ENCODE measurements around the gene PRDM11.

The PRDM11 gene

DNA sequence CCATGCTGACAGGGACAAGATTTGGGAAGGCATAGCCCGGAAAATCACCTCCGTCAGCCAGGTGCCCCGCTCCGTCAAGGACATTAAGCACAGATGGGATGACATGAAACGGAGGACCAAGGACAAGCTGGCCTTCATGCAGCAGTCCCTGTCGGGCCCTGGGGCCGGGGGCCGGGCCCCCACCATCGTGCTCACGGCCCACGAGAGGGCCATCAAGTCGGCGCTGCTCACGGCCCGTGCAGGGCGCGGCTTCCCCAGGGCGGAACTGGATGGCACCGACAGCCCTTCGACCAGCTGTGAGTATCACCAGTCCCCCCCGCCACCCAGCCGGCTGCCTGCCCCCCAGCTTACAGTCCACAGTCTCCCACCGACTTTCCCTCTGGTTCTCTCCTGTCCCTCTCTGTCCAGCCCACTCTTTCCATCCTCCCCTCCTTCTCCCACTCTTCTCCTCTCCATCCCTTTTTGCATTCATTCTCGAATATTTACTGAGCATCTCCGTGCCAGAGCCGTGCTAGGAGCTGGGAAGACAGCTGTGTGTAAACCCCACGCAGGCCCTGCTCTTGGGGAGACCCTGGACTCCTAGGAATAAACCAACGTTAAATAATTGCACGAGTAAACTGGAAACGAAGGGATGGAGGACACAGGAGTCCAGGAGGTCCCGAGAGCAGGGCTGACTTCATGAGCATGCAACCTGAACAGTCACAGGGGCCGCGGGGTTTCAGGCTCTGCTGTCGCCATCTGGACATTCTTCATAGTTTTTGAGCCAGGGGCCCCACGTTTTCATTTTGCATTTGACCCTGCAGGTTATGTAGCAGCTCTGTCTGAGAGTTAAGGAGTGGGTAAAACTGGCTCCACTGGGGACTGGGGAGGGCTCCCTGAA is 62.8 kb downstream of the PRDM11 start:
- DNase-seq (ENCODE audit: low read depth in 2 of 2, low spot score in 1 of 2), result no peak

GRCh38 chr11:45209891-45210699 is 63.7 kb downstream of the PRDM11 start:
- DNase-seq (ENCODE audit: low read depth in 2 of 2, low spot score in 1 of 2), result no peak

- no peak for DNase-seq (ENCODE audit: low read depth in 2 of 2, low spot score in 1 of 2)
Observed at GRCh38 chr11:45210846-45211245, 64.4 kb downstream of the PRDM11 start.

DNA sequence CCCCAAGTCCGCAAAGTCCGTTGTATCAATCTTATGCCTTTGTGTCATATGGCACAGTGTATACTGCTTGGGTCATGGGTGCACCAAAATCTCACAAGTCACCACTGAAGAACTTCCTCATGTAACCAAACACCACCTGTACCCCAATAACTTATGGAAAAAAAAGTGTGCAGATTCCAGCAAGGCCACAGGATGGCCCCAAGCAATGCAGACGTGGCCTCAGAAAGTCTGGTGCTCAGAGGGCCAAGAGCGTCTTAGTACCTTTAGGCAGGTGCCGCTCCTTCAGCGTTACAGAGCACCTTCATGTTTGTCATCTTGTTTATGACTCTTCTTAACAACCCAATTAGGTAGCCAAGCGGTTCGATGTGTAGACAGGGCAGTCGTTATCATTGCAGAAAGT is 65.3 kb downstream of the PRDM11 start:
- DNase-seq (ENCODE audit: low read depth in 2 of 2, low spot score in 1 of 2), result no peak

DNA sequence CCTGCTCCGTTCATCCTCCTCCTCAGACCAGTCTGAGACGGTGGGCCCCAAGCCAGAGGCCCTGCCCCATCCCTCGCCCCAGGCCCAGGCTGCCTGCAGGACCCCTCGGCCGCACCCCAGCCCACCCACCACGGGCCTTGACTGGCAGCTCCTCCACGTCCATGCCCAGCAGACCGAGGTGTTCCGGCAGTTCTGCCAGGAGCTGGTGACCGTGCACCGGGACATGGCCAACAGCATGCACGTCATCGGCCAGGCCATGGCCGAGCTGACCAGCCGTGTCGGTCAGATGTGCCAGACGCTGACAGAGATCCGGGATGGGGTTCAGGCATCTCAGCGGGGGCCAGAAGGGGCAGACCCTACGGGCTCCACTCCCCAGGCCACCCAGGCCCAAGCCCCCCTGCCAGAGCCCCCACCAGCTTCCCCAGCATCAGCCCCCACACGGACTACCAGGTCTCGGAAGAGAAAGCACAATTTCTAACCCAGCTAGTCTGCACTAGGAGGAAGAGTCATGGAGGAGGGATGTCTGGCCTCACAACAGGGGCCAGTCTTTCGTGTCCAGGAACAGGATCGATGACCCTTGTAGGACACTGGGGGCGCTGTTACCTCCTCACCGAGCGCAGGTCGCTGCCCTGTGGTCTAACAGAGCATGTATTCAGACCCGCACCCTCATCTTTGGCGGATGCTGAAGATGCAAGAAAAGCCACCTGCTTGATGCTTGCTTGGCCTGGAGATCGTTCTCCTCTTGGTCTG is 66.3 kb downstream of the PRDM11 start:
- no peak for DNase-seq (ENCODE audit: low read depth in 2 of 2, low spot score in 1 of 2)

- no peak for DNase-seq (ENCODE audit: low read depth in 2 of 2, low spot score in 1 of 2)
Observed at GRCh38 chr11:45213316-45213665, 66.9 kb downstream of the PRDM11 start.

DNA sequence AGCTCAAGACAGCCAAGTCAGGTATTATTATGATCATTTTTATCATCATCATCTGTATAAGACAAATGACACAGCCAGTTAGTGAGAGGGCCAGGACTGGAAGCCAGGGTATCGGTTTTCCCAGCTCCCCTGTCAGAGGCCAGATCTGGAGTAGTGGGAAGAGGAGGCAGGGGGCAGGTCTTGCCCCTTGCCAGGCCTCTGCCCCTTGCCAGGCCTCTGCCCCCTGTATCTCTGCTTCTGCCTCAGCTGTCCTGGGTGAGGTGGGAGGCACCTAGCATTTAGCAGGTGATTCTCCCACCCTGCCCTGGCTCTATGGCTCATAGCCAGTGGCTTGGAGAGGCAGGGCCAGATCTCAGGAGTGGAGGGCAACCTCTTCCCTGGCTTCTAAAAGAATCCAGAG is 67.3 kb downstream of the PRDM11 start:
- no peak for DNase-seq (ENCODE audit: low read depth in 2 of 2, low spot score in 1 of 2)

DNA sequence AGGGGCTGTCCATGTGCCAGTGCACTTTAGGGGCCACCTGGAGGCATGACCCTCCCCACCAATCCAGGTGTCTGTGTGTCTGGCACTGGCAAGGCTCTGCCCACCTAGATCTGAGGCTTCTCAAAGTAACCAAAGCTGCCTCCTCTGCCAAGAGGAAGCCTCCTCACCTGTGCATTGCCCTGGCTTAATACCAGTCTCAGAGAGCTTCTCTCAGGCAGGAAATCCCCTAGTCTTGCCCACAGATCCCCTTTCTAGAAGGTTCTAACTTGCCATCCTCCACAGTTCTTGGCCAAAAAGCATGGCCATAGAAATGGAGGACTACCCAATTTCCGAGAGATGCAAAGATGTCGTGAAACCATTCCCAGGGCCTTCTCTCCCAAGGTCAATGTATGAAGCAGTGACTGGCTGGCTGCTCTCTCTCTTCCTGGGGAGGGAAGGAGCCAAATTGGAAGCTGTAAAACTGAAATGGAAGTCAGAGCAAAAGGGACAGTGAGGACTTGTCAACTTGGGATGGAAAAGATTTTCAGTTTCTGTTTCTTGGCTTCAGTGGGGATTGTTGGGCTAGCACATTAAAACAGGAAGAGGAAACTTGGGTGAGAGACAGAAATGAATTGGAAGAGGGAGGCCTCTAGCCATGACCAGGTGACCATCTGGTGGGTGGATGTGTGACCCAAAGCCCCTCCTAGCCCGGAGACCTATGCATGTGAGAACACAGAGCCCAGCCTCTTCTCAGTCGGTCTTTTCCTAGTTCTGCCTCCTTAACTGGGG is 68.8 kb downstream of the PRDM11 start:
- no peak for DNase-seq (ENCODE audit: low read depth in 2 of 2, low spot score in 1 of 2)

DNA sequence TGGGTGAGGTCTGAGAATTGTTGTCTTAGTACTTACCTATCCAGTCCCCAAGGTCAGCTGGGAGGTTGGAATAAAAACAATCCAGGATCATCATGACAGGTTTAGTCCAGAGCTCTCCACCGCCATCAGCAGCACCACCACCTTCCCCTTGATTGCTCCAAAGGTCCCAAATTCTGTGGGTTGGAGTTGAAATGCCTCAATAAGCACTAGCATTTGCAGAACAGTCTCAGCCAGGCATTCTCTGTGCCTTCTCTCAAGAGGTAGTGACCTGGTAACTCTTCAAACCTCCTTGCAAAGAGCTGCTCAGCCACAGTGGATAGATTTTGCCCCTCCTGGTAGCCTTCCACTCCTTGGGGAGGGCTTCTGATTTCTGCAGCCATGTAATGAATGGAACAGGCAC is 69.6 kb downstream of the PRDM11 start:
- no peak for DNase-seq (ENCODE audit: low read depth in 2 of 2, low spot score in 1 of 2)

GRCh38 chr11:45216901-45217300 is 70.5 kb downstream of the PRDM11 start:
- no peak for DNase-seq (ENCODE audit: low read depth in 2 of 2, low spot score in 1 of 2)

DNA sequence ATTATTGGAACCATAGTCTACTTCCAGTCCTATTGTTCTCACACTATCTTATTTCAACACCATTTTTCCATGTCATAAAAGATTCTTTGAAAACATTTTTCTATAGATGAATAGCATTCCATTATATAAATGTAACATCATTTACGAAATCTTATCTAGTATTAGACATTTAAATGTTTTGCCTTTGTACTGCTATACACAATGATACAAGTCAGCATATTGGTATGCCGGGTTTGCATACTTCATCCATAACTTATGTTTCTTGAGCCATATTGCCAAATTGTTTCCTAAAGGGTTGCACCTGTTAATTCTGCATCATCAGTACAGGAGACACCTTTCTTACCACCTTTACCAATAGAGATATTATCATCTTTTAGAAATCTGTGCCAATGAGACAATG is 71.6 kb downstream of the PRDM11 start:
- no peak for DNase-seq (ENCODE audit: low read depth in 2 of 2, low spot score in 1 of 2)

- no peak for DNase-seq (ENCODE audit: low read depth in 2 of 2, low spot score in 1 of 2)
Observed at GRCh38 chr11:45218705-45219104, 72.3 kb downstream of the PRDM11 start.

DNA sequence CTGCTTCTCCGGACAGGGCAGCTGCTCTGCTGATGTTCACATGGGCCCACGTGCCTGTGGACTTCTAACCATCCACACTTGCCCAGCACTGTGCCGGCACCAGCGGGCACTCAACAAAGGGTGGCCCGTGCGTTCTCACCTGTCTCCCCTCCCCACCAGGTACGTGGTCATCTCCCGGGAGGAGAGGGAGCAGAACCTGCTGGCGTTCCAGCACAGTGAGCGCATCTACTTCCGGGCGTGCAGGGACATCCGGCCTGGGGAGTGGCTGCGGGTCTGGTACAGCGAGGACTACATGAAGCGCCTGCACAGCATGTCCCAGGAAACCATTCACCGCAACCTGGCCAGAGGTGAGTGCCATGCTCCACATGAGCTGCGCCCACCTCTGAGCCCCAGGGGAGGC is 73.0 kb downstream of the PRDM11 start:
- no peak for DNase-seq (ENCODE audit: low read depth in 2 of 2, low spot score in 1 of 2)

DNA sequence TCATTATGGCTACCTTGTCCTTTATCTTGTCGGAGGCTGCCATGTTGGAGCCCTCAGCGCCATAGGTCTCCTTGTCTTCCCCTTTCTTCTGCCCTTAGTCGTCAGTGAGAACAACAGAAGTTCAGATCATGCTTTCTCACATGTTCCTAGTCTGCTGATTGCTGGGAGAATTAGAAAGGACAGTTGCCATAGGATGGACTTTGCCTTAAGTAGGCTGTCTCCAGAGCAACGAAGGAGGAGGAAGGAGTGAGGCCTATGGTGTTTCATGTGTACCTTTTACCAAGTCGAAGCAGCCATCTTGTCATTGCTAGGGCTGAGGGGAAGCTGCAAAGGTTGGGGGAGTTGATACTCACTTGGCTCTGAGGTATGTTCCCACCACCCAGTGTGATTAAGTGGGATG is 77.1 kb downstream of the PRDM11 start:
- no peak for DNase-seq (ENCODE audit: low read depth in 2 of 2, low spot score in 1 of 2)

DNA sequence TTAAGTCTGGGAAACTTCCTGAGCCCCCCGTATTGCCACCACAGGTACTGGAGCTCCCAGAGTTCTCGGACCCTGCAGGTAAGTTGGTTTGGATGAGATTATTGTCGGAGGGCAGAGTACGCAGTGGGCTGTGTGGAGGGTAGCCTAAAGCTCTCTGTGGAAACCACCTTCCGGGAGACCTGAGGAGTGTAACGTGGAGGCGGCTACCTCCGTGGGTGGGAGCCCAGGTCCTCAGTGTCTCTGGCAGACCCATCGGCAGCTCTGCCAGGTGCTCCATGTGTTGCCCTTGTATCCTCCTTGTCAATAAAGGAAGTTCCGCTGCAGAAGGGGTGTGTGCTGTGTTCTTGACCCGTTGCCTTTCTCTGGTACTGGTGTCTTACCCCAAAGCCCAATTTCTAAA is 78.3 kb downstream of the PRDM11 start:
- DNase-seq (ENCODE audit: low read depth in 2 of 2, low spot score in 1 of 2), result no peak

GRCh38 chr11:45225277-45225676 is 78.8 kb downstream of the PRDM11 start:
- DNase-seq (ENCODE audit: low read depth in 2 of 2, low spot score in 1 of 2), result no peak

DNA sequence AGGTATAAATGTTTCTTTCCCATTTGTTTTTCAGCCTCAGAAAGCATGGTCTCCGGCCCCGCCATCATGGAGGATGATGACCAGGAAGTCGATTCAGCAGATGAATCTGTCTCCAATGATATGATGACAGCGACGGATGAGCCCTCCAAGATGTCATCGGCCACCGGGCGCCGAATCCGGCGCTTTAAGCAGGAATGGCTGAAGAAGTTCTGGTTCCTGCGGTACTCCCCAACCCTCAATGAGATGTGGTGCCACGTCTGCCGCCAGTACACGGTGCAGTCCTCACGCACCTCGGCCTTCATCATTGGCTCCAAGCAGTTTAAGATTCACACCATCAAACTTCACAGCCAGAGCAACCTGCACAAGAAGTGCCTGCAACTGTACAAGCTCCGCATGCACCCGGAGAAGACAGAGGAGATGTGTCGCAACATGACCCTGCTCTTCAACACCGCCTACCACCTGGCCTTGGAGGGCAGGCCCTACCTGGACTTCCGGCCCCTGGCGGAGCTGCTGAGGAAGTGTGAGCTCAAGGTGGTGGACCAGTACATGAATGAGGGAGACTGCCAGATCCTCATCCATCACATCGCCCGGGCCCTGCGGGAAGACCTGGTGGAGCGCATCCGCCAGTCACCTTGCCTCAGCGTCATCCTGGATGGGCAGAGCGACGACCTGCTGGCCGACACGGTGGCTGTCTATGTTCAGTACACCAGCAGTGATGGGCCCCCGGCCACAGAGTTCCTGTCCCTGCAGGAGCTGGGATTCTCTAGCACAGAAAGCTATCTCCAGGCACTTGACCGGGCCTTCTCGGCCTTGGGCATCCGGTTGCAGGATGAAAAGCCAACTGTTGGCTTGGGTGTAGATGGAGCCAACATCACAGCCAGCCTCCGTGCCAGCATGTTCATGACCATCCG is 79.8 kb downstream of the PRDM11 start:
- DNase-seq (ENCODE audit: low read depth in 2 of 2, low spot score in 1 of 2), result no peak

GRCh38 chr11:45226901-45227300 is 80.5 kb downstream of the PRDM11 start:
- no peak for DNase-seq (ENCODE audit: low read depth in 2 of 2, low spot score in 1 of 2)

DNA sequence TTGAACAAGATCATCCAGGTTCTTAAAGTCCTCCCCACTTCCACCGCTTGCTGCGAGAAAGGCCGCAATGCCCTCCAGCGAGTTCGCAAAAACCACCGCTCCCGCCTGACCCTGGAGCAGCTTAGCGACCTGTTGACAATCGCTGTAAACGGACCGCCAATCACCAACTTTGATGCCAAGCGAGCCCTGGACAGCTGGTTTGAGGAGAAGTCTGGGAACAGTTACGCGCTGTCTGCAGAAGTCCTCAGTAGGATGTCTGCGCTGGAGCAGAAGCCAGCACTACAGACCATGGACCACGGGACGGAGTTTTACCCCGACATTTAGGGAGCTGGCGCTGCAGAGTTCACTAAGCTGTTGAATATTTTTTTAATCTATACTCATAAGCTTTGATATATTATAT is 81.4 kb downstream of the PRDM11 start:
- DNase-seq (ENCODE audit: low read depth in 2 of 2, low spot score in 1 of 2), result no peak

DNA sequence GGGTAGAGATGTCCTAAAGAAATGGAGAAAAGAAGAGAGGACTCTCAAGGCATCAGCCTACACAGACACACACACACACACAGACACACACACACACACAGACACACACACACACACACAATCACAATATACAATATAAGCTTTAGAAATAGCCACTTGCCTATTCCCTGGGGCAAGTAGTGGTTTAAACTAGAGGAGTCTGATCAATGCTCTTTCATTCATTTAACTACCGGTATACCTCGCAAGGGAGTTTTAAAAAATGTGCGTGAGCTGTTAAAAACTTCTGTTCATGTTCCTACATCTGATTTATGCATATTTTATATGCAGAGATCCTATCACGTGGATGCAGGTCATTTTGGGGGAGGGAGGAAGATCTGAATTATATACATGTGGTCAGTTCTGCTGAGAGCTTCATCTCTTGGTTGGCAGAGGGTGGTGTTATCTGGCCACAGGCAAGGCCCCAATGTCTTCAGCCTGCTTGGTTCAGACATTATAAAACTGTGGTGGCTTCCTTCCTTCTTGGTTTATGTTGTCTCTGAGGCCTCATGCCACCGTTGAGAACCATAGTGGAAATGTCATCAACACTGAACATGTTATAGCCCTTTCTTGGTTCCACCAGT is 83.1 kb downstream of the PRDM11 start:
- no peak for DNase-seq (ENCODE audit: low read depth in 2 of 2, low spot score in 1 of 2)

Data from stimulated activated CD8-positive, alpha-beta memory T cell treated with anti-CD3 and anti-CD28 coated beads, Interleukin-4, amount 100 ng/mL, for 1 hour (primary cell).